GM12892 (cell line): Measurements from ENCODE around the gene NPNT.

Experiments used
- POLR2A ChIP-seq: IDR thresholded peaks from 2 replicates; pipeline ENCODE4 v1.6.1; 2011; ENCODE audit warnings: low read depth, low read length, control low read depth
- TAF1 ChIP-seq: IDR thresholded peaks from 2 replicates; pipeline ENCODE4 v1.6.1; 2011; ENCODE audit warnings: low read depth, mild to moderate bottlenecking, control low read depth, low read length, borderline replicate concordance

DNA sequence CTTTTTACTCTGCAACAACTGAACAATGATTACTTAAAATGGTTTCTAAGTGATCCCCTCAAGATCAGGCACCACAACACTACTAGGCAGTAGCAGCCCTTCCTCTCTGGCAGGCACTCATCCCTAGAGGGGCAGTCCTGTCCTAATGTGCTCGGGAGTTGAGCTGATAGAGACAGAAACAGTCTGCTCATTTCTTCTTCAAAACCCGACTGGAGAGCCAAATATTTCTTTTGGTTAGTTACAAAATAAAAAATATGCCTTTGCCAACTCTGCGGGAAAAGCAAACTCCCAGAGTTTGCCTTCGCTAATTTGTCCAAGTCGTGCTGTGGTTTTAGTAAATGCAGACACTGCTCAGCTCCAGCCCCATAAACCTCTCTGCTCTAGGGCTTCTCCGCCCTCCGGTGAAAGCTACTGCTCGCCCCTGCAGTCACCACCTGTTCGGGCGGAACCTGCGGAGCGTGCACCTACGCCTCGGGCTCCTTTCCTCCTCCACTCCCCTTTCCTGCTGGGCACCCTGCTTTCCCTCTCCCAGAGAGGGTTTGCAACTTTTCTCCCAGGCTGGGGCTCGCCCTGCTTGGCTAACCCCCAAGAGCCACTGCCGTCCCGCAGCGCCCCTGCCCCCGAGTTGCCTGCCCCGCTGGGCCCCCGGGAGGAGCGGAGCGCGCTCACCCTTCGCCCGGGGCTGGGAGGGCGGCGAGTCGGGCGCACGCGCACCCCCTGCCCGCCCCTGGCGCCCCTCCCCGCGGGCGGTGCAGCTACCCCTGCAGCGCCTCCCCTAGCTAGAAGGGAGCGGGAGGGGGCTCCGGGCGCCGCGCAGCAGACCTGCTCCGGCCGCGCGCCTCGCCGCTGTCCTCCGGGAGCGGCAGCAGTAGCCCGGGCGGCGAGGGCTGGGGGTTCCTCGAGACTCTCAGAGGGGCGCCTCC lies at the start of gene NPNT:
- TF ChIP-seq TAF1 (no peak), POLR2A (no peak)
